Neuron (in vitro differentiated cells): ENCODE measurements around the gene NDUFA7.
"Not testable (repeated sequence)": the region's sequence is repeated elsewhere in the genome, so short reads cannot be mapped to it uniquely, and the experiment has no call there.

ENCODE experiments used
- H2AFZ ChIP-seq: one replicate; pipeline ENCODE4 v1.6.1; 2013; ENCODE audit warnings: low read depth, mild to moderate bottlenecking, inconsistent platforms, low read length, moderate library complexity
- H3K27me3 ChIP-seq: one replicate; pipeline ENCODE4 v1.6.1; 2013; ENCODE audit warnings: low read length; ENCODE audit not compliant: insufficient read depth
- H3K36me3 ChIP-seq: one replicate; pipeline ENCODE4 v1.6.1; 2013; ENCODE audit warnings: low read length; ENCODE audit not compliant: insufficient read depth
- H3K4me1 ChIP-seq: one replicate; pipeline ENCODE4 v1.6.1; 2013; ENCODE audit warnings: low read length; ENCODE audit not compliant: insufficient read depth
- H3K4me3 ChIP-seq: 2 replicates; pipeline ENCODE4 v1.5.1; 2013; ENCODE audit warnings: mild to moderate bottlenecking, low read length, moderate library complexity
- H3K9me3 ChIP-seq: one replicate; pipeline ENCODE4 v1.6.1; 2013; ENCODE audit warnings: low read length

The NDUFA7 gene

GRCh38 chr19:8355631-8356402 lies 34.6 kb upstream of the NDUFA7 start:
- Histone ChIP-seq H3K27me3 (no peaks in the 10 kb centered on the region), H3K4me1 (peaks cover 6% of the 10 kb centered on the region), H3K9me3 (no peaks in the 10 kb centered on the region), H3K4me3 (no peak overlapping the region), H3K36me3 (no peaks in the 10 kb centered on the region), H2AFZ (no peak overlapping the region)

GRCh38 chr19:8352845-8353244 lies 31.7 kb upstream of the NDUFA7 start:
- H3K4me1 ChIP-seq, H3K27me3 ChIP-seq, H3K4me3 ChIP-seq, H3K36me3 ChIP-seq, H3K9me3 ChIP-seq, H2AFZ ChIP-seq: not testable (repeated sequence)

- peaks cover 6% of the 10 kb centered on the region for H3K4me1 ChIP-seq
- no peaks in the 10 kb centered on the region for H3K27me3 ChIP-seq
- peak overlapping the region; percentile 62 for H2AFZ ChIP-seq
- H3K36me3 ChIP-seq: no peaks in the 10 kb centered on the region
- H3K9me3 ChIP-seq: no peaks in the 10 kb centered on the region
- H3K4me3 ChIP-seq: peak overlapping the region; percentile 24
Measured at GRCh38 chr19:8352134-8352827, 31.1 kb upstream of the NDUFA7 start.

- not testable (repeated sequence) for H2AFZ ChIP-seq, H3K4me3 ChIP-seq, H3K27me3 ChIP-seq, H3K4me1 ChIP-seq, H3K36me3 ChIP-seq, H3K9me3 ChIP-seq
Measured at GRCh38 chr19:8349629-8350372, 28.6 kb upstream of the NDUFA7 start.

- H2AFZ ChIP-seq: no peak overlapping the region
- no peak overlapping the region for H3K4me3 ChIP-seq
- H3K4me1 ChIP-seq: no peaks in the 10 kb centered on the region
- H3K27me3 ChIP-seq: peaks cover 24% of the 10 kb centered on the region
- H3K36me3 ChIP-seq: no peaks in the 10 kb centered on the region
- no peaks in the 10 kb centered on the region for H3K9me3 ChIP-seq
Measured at GRCh38 chr19:8343483-8343844, 22.3 kb upstream of the NDUFA7 start.

- peaks cover 24% of the 10 kb centered on the region for H3K27me3 ChIP-seq
- H3K9me3 ChIP-seq: no peaks in the 10 kb centered on the region
- peak within 1 kb of the TSS; percentile 28 for H3K4me3 ChIP-seq
Measured at GRCh38 chr19:8342684-8343482, 21.7 kb upstream of the NDUFA7 start, which contains the start of gene KANK3. TSS of gene KANK3 (minus strand) at chr19:8343262. CDS start at chr19:8337828, 5,434 bp downstream.

GRCh38 chr19:8342316-8342683 lies 21.1 kb upstream of the NDUFA7 start:
- Histone ChIP-seq H3K4me3 (no peak overlapping the region), H2AFZ (no peak overlapping the region), H3K27me3 (peaks cover 27% of the 10 kb centered on the region), H3K4me1 (no peaks in the 10 kb centered on the region), H3K9me3 (no peaks in the 10 kb centered on the region), H3K36me3 (no peaks in the 10 kb centered on the region)

More at GRCh38 chr19:8342684-8343482, 21.7 kb upstream of the NDUFA7 start, which contains the start of gene KANK3:
- no peaks in the 10 kb centered on the region for H3K36me3 ChIP-seq
- peak within 1 kb of the TSS; percentile 74 for H2AFZ ChIP-seq
- H3K4me1 ChIP-seq: no peaks in the 10 kb centered on the region

- H3K27me3 ChIP-seq: peaks cover 31% of the 10 kb centered on the region
- not testable (repeated sequence) for H3K9me3 ChIP-seq, H2AFZ ChIP-seq, H3K4me1 ChIP-seq, H3K4me3 ChIP-seq, H3K36me3 ChIP-seq
Measured at GRCh38 chr19:8341504-8341903, 20.3 kb upstream of the NDUFA7 start.

- no peaks in the 10 kb centered on the region for H3K36me3 ChIP-seq
- H3K4me1 ChIP-seq: no peaks in the 10 kb centered on the region
- H3K4me3 ChIP-seq: no peak overlapping the region
- H3K27me3 ChIP-seq: peaks cover 38% of the 10 kb centered on the region
- H3K9me3 ChIP-seq: no peaks in the 10 kb centered on the region
- no peak overlapping the region for H2AFZ ChIP-seq
Measured at GRCh38 chr19:8340341-8341096, 19.3 kb upstream of the NDUFA7 start.

- Histone ChIP-seq H3K4me1 (no peaks in the 10 kb centered on the region), H2AFZ (no peak overlapping the region), H3K4me3 (no peak overlapping the region), H3K36me3 (no peaks in the 10 kb centered on the region), H3K9me3 (no peaks in the 10 kb centered on the region), H3K27me3 (peaks cover 48% of the 10 kb centered on the region)
Measured at GRCh38 chr19:8338835-8339234, 17.7 kb upstream of the NDUFA7 start.

GRCh38 chr19:8337728-8338127 lies 16.6 kb upstream of the NDUFA7 start:
- Histone ChIP-seq H2AFZ (no peak overlapping the region), H3K27me3 (peaks cover 54% of the 10 kb centered on the region), H3K4me1 (peaks cover 8% of the 10 kb centered on the region), H3K4me3 (no peak overlapping the region), H3K9me3 (no peaks in the 10 kb centered on the region), H3K36me3 (no peaks in the 10 kb centered on the region)

GRCh38 chr19:8336660-8337059 lies 15.5 kb upstream of the NDUFA7 start:
- no peak overlapping the region for H3K4me3 ChIP-seq
- H3K9me3 ChIP-seq: no peaks in the 10 kb centered on the region
- no peaks in the 10 kb centered on the region for H3K36me3 ChIP-seq
- H2AFZ ChIP-seq: no peak overlapping the region
- peaks cover 48% of the 10 kb centered on the region for H3K27me3 ChIP-seq
- H3K4me1 ChIP-seq: peaks cover 8% of the 10 kb centered on the region
